Measurements from ENCODE around the gene TRIM46.
"Not testable (repeated sequence)": the region's sequence is repeated elsewhere in the genome, so short reads cannot be mapped to it uniquely, and the experiment has no call there.

The TRIM46 gene

GRCh38 chr1:155145491-155145890 is 28.2 kb upstream of the TRIM46 start:
- TF ChIP-seq, protein P1, sequence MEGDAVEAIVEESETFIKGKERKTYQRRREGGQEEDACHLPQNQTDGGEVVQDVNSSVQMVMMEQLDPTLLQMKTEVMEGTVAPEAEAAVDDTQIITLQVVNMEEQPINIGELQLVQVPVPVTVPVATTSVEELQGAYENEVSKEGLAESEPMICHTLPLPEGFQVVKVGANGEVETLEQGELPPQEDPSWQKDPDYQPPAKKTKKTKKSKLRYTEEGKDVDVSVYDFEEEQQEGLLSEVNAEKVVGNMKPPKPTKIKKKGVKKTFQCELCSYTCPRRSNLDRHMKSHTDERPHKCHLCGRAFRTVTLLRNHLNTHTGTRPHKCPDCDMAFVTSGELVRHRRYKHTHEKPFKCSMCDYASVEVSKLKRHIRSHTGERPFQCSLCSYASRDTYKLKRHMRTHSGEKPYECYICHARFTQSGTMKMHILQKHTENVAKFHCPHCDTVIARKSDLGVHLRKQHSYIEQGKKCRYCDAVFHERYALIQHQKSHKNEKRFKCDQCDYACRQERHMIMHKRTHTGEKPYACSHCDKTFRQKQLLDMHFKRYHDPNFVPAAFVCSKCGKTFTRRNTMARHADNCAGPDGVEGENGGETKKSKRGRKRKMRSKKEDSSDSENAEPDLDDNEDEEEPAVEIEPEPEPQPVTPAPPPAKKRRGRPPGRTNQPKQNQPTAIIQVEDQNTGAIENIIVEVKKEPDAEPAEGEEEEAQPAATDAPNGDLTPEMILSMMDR (IDR thresholded peaks at IDR 0.05; ENCODE audit: low read depth, low read length) = no peak; the same call in 1 of the 2 replicates
- Histone ChIP-seq H3K9me3 (no peaks in the 10 kb centered on the region), H3K36me3 (no peaks in the 10 kb centered on the region), H3K4me3 (ENCODE audit: low read depth, low read length) (no peak overlapping the region), H3K4me1 (no peaks in the 10 kb centered on the region), H3K27me3 (peaks cover 5% of the 10 kb centered on the region; the same call in 1 of the 2 replicates)
- no peak for DNase-seq

DNA sequence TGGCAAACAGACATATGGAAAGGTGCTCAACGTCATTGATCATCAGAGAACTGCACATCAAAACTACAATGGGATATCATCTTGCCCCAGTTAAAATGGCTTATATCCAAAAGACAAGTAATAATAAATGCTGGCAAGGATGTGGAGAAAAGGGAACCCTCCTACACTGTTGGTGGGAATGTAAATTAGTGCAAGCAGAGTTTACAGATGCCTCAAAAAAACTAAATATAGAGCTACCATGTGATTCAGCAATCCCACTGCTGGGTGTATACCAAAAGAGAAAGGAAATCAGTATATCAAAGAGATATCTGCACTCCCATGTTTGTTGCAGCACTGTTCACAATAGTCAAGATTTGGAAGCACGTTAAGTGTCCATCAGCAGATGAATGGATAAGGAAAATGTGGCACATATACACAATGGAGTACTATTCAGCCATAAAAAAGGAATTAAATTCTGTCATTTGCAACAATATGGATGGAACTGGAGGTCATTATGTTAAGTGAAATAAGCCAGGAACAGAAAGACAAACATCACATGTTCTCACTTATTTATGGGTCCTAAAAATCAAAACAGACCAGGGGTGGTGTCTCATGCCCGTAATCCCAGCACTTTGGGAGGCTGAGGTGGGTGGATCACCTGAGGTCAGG is 17.5 kb upstream of the TRIM46 start:
- H3K9me3 ChIP-seq; H3K36me3 ChIP-seq; H3K27me3 ChIP-seq; DNase-seq; H3K4me3 ChIP-seq (ENCODE audit: low read depth, low read length); H3K4me1 ChIP-seq: not testable (repeated sequence)

- H3K27me3 ChIP-seq = no peaks in the 10 kb centered on the region; the same call in 1 of the 2 replicates
- TF ChIP-seq, protein P1 (IDR thresholded peaks at IDR 0.05; ENCODE audit: low read depth, low read length) = no peak
- no peaks in the 10 kb centered on the region for H3K4me1 ChIP-seq
- DNase-seq = no peak
- H3K36me3 ChIP-seq = no peaks in the 10 kb centered on the region
- 0 out of 2 replicates have a peak, but pooled peaks cover 4% of the 10 kb centered on the region for H3K9me3 ChIP-seq
- H3K4me3 ChIP-seq (ENCODE audit: low read depth, low read length) = no peak overlapping the region
Measured at GRCh38 chr1:155158991-155159390, 14.7 kb upstream of the TRIM46 start.

DNA sequence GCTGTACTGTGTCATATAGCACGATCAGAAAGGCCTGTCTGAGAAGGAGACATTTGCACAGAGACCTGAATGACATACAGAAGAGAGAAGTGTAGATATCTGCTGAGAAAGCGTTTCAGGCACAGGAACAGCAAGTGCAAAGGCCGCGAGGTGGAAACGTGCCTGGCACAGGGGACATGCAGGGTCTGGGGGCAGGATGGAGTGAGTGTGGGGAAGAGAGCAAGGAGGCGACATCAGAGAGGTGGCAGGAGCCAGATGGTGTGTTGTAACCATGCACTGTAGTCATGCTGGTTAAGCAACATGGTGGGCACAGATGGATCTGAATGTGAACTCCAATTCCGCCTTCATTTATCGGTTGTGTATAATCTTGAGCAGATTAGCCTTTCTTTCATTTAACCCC is 13.5 kb upstream of the TRIM46 start:
- TF ChIP-seq, protein P1 (IDR thresholded peaks at IDR 0.05; ENCODE audit: low read depth, low read length) = no peak

DNA sequence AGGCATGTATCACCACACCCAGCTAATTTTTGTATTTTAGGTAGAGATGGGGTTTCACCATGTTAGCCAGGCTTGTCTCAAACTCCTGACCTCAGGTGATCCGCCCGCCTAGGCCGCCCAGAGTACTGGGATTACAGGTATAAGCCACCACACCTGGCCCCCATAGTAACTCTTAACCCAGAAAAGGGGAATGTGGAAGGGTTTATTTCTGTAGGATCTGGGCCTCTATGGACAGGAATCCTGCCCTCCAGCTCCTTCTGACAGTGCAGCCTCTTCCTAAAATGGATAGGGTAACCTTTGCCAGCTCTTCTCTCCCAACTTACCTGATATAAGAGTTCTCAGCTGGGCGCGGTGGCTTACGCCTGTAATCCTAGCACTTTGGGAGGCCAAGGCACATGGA is 11.0 kb upstream of the TRIM46 start:
- not testable (repeated sequence) for DNase-seq; H3K27me3 ChIP-seq; H3K4me3 ChIP-seq (ENCODE audit: low read depth, low read length); H3K9me3 ChIP-seq; H3K36me3 ChIP-seq; H3K4me1 ChIP-seq

More for the DNA sequence above, 13.5 kb upstream of the TRIM46 start:
- DNase-seq = no peak
- Histone ChIP-seq H3K4me1 (no peaks in the 10 kb centered on the region), H3K4me3 (ENCODE audit: low read depth, low read length) (no peak overlapping the region), H3K9me3 (0 out of 2 replicates have a peak, but pooled peaks cover 4% of the 10 kb centered on the region), H3K36me3 (no peaks in the 10 kb centered on the region), H3K27me3 (no peaks in the 10 kb centered on the region)

DNA sequence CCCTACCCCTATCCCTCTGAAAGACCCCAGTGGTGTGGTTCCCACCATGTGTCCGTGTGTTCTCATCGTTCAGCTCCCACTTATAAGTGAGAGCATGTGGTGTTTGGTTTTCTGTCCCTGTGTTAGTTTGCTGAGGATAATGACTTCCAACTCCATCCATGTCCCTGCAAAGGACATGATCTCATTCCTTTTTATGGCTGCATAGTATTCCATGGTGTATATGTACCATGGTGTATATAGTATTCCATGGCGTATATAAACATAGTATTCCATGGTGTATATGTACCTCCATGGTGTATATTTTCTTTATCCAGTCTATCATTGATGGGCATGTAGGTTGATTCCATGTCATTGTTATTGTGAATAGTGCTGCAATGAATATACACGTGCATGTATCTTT is 9.9 kb upstream of the TRIM46 start:
- H3K36me3 ChIP-seq = not testable (repeated sequence)

GRCh38 chr1:155164625-155165024 is 9.0 kb upstream of the TRIM46 start:
- not testable (repeated sequence) for H3K4me3 ChIP-seq (ENCODE audit: low read depth, low read length); H3K9me3 ChIP-seq; H3K4me1 ChIP-seq; H3K36me3 ChIP-seq; DNase-seq; H3K27me3 ChIP-seq

More for the DNA sequence above, 9.9 kb upstream of the TRIM46 start:
- not testable (repeated sequence) for H3K4me3 ChIP-seq (ENCODE audit: low read depth, low read length); H3K4me1 ChIP-seq; H3K9me3 ChIP-seq; DNase-seq; H3K27me3 ChIP-seq

DNA sequence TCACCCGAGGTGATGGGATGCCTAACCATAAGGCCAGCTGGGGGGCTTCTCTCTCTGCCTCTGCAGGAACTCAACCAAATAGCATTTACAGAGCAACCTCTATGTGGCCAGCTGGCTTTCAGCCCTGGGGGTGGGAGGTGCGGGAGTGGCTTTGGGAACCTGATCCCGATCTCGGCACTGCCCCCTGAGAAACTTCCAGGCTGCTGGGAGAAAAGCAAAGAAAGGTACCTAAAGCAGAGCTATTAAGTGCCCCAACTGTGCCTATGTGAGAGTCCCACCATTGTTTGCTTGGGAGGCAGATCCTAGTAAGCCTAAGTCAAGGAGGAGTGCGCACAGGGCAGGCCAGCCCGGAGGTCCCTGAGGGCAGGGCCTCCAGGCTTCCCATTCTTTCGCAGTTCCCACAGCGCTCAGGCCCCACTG is 7.6 kb upstream of the TRIM46 start:
- H3K27me3 ChIP-seq = no peaks in the 10 kb centered on the region
- peaks cover 2% of the 10 kb centered on the region for H3K4me1 ChIP-seq
- TF ChIP-seq, protein P1 (IDR thresholded peaks at IDR 0.05; ENCODE audit: low read depth, low read length) = no peak
- no peaks in the 10 kb centered on the region for H3K36me3 ChIP-seq
- H3K4me3 ChIP-seq (ENCODE audit: low read depth, low read length) = peak overlapping the region; percentile 42
- DNase-seq = no peak
- H3K9me3 ChIP-seq = no peaks in the 10 kb centered on the region

Measured in BE2C (cell line).